Neural progenitor cell (in vitro differentiated cells): Measurements from ENCODE around the gene TMEM41B. TPM values are rescaled to one million over a fixed set of nuclear protein-coding genes. Genes with fewer than 3 reads are reported as not detected.

ENCODE experiments used
- DNase-seq: peaks from one replicate; pipeline ENCODE4 v3.0.0-alpha.2; 2016; ENCODE audit warnings: low spot score
- H2AFZ ChIP-seq: fragments of 200-600 bp; sonication (generic); replicated peaks from 2 replicates; pipeline ENCODE4 v1.6.1; 2016; ENCODE audit warnings: antibody characterized with exemption
- H3F3A ChIP-seq: fragments of 200-600 bp; sonication (generic); 2 replicates; pipeline ENCODE4 v1.6.1; 2016; ENCODE audit warnings: antibody characterized with exemption, low read depth
- H3K27ac ChIP-seq: fragments of 200-600 bp; sonication (generic); 2 replicates; pipeline ENCODE4 v1.5.1; 2016; ENCODE audit warnings: mild to moderate bottlenecking
- H3K27me3 ChIP-seq: fragments of 200-600 bp; sonication (generic); 2 replicates; pipeline ENCODE4 v1.6.1; 2016; ENCODE audit warnings: mild to moderate bottlenecking, moderate library complexity
- H3K36me3 ChIP-seq: fragments of 200-600 bp; sonication (generic); 2 replicates; pipeline ENCODE4 v1.5.1; 2016
- H3K4me1 ChIP-seq: fragments of 200-600 bp; sonication (generic); 2 replicates; pipeline ENCODE4 v1.6.1; 2016; ENCODE audit warnings: mixed run types
- H3K4me2 ChIP-seq: fragments of 200-600 bp; sonication (generic); 2 replicates; pipeline ENCODE4 v1.6.1; 2016
- H3K4me3 ChIP-seq: fragments of 200-600 bp; sonication (generic); 2 replicates; pipeline ENCODE4 v1.5.1; 2016
- H3K79me2 ChIP-seq: fragments of 200-600 bp; sonication (generic); 2 replicates; pipeline ENCODE4 v1.6.1; 2016; ENCODE audit warnings: low read depth
- H3K9ac ChIP-seq: fragments of 200-600 bp; sonication (generic); 2 replicates; pipeline ENCODE4 v1.6.1; 2016
- H3K9me3 ChIP-seq: fragments of 200-600 bp; sonication (generic); 2 replicates; pipeline ENCODE4 v1.5.1; 2016; ENCODE audit warnings: low read depth
- H4K20me1 ChIP-seq: fragments of 200-600 bp; sonication (generic); 2 replicates; pipeline ENCODE4 v1.6.1; 2016; ENCODE audit warnings: low read depth
- H3K27ac Mint-ChIP-seq: 3 replicates; pipeline ENCODE4 v1.8.0; 2021; ENCODE audit warnings: mixed read lengths
- H3K27me3 Mint-ChIP-seq: 2 replicates; pipeline ENCODE4 v1.8.0; 2022; ENCODE audit warnings: low read depth, mild to moderate bottlenecking, inconsistent platforms, moderate library complexity, mixed read lengths; ENCODE audit not compliant: insufficient read depth
- H3K36me3 Mint-ChIP-seq: 3 replicates; pipeline ENCODE4 v1.8.0; 2021; ENCODE audit warnings: mixed read lengths
- H3K4me1 Mint-ChIP-seq: 3 replicates; pipeline ENCODE4 v1.8.0; 2021; ENCODE audit warnings: mixed read lengths
- H3K4me3 Mint-ChIP-seq: 3 replicates; pipeline ENCODE4 v1.8.0; 2021; ENCODE audit warnings: mild to moderate bottlenecking, moderate library complexity, mixed read lengths
- H3K9me3 Mint-ChIP-seq: 3 replicates; pipeline ENCODE4 v1.8.0; 2020; ENCODE audit warnings: mixed read lengths
- CTCF ChIP-seq: fragments of 200-600 bp; sonication (generic); IDR thresholded peaks from 2 replicates; pipeline ENCODE4 v1.5.1; 2017; ENCODE audit warnings: antibody characterized with exemption, mild to moderate bottlenecking
- EZH2 ChIP-seq: fragments of 200-600 bp; sonication (generic); IDR thresholded peaks from 2 replicates; pipeline ENCODE4 v1.6.1; 2017; ENCODE audit warnings: antibody characterized with exemption, mild to moderate bottlenecking, moderate library complexity
- EZH2phosphoT487 ChIP-seq: fragments of 200-600 bp; sonication (generic); IDR thresholded peaks from 2 replicates; pipeline ENCODE4 v1.6.1; 2017; ENCODE audit warnings: antibody characterized with exemption
- total RNA-seq: library from RNA; depleted of rRNA; stranded (reverse); fragments of >200 nt; gene quantifications from 2 replicates; pipeline ENCODE4 v1.2.3, GENCODE V29; 2015; ENCODE audit warnings: low replicate concordance

The TMEM41B gene
- total RNA-seq, 1 donor from 2014 or later, result 82.4 TPM

DNA sequence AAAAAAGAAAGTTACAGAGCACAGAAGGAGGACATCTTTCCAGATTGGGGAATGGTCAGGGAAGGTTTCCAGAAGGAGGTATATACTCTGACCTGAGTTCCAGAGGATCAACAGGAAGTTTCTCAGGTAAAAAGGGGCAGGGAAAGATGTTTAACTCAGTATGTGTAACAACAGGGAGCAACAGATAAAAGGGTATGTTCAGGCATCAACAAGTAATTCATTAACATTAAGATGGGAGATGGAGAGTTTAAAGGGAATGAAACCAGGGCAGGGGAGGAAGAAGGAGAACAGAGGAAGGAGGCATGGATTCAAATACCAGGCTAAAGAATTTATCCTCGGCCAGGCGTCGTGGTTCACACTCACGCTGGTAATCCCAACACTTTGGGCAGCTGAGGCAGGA is 46.7 kb downstream of the TMEM41B start:
- Histone ChIP-seq H3K4me2 (no peak overlapping the region), H3K4me1 (no peaks in the 10 kb centered on the region), H3K27me3 (no peaks in the 10 kb centered on the region), H3K9me3 (no peaks in the 10 kb centered on the region), H2AFZ (peak overlapping the region; percentile 69), H3K4me3 (no peak overlapping the region), H3K36me3 (no peaks in the 10 kb centered on the region), H3K27ac (no peak overlapping the region), H3K79me2 (peaks cover 21% of the 10 kb centered on the region), H4K20me1 (peaks cover 3% of the 10 kb centered on the region), H3F3A (peaks cover 15% of the 10 kb centered on the region), H3K9ac (no peak overlapping the region)
- no peak overlapping the region for H3K4me3 Mint-ChIP-seq
- no peaks in the 10 kb centered on the region for H3K9me3 Mint-ChIP-seq
- H3K36me3 Mint-ChIP-seq, result peaks cover 8% of the 10 kb centered on the region
- TF ChIP-seq EZH2 (no peak), EZH2phosphoT487 (no peak), CTCF (no peak)
- H3K4me1 Mint-ChIP-seq, result peaks cover 20% of the 10 kb centered on the region
- peaks cover 3% of the 10 kb centered on the region for H3K27me3 Mint-ChIP-seq
- DNase-seq, result no peak
- no peak overlapping the region for H3K27ac Mint-ChIP-seq

GRCh38 chr11:9266926-9267325 is 47.5 kb downstream of the TMEM41B start:
- no peaks in the 10 kb centered on the region for H3K36me3 ChIP-seq
- Mint-ChIP-seq H3K9me3 (no peaks in the 10 kb centered on the region), H3K27ac (peak overlapping the region; percentile 63), H3K4me1 (peaks cover 26% of the 10 kb centered on the region), H3K27me3 (peaks cover 3% of the 10 kb centered on the region), H3K36me3 (peaks cover 8% of the 10 kb centered on the region), H3K4me3 (no peak overlapping the region)
- H3K27me3 ChIP-seq, result no peaks in the 10 kb centered on the region
- H3K79me2 ChIP-seq, result peaks cover 28% of the 10 kb centered on the region
- no peak overlapping the region for H3K27ac ChIP-seq
- H3K9ac ChIP-seq, result no peak overlapping the region
- TF ChIP-seq EZH2, result no peak
- no peak for TF ChIP-seq EZH2phosphoT487
- no peak for TF ChIP-seq CTCF
- peaks cover 21% of the 10 kb centered on the region for H3F3A ChIP-seq
- no peak overlapping the region for H3K4me3 ChIP-seq
- H4K20me1 ChIP-seq, result peaks cover 3% of the 10 kb centered on the region
- no peak overlapping the region for H3K4me2 ChIP-seq
- H3K9me3 ChIP-seq, result no peaks in the 10 kb centered on the region
- DNase-seq, result no peak
- H2AFZ ChIP-seq, result no peak overlapping the region
- H3K4me1 ChIP-seq, result no peaks in the 10 kb centered on the region

- TF ChIP-seq EZH2phosphoT487 (no peak), EZH2 (no peak), CTCF (no peak)
- Histone ChIP-seq H3K79me2 (peaks cover 35% of the 10 kb centered on the region), H4K20me1 (peaks cover 6% of the 10 kb centered on the region), H3K27ac (no peak overlapping the region), H3K9me3 (no peaks in the 10 kb centered on the region), H3K36me3 (no peaks in the 10 kb centered on the region), H3F3A (peaks cover 24% of the 10 kb centered on the region), H2AFZ (peak overlapping the region; percentile 66), H3K4me2 (peak overlapping the region; percentile 81), H3K9ac (no peak overlapping the region), H3K4me1 (no peaks in the 10 kb centered on the region), H3K4me3 (peak overlapping the region; percentile 85), H3K27me3 (no peaks in the 10 kb centered on the region)
- peaks cover 11% of the 10 kb centered on the region for H3K36me3 Mint-ChIP-seq
- H3K27me3 Mint-ChIP-seq, result peaks cover 3% of the 10 kb centered on the region
- H3K9me3 Mint-ChIP-seq, result no peaks in the 10 kb centered on the region
- H3K4me3 Mint-ChIP-seq, result peak overlapping the region; percentile 89
- H3K4me1 Mint-ChIP-seq, result peaks cover 30% of the 10 kb centered on the region
- no peak for DNase-seq
- peak overlapping the region; percentile 74 for H3K27ac Mint-ChIP-seq
Observed at GRCh38 chr11:9266132-9266736, 48.2 kb downstream of the TMEM41B start.
